H1 (cell line): ENCODE results near the gene ATP8B3. TPM values are rescaled to one million over a fixed set of nuclear protein-coding genes. Genes with fewer than 3 reads are reported as not detected.
A peak's percentile ranks its signal among the peaks of the same experiment; 100 is the strongest.

Experiments used
- CHD7 ChIP-seq: fragments of 300-600 bp; sonication (generic); IDR thresholded peaks from 2 replicates; pipeline ENCODE4 v1.7.1; 2012; ENCODE audit warnings: low read length, moderate library complexity, mild to moderate bottlenecking, inconsistent platforms; ENCODE audit not compliant: insufficient replicate concordance
- KDM1A ChIP-seq: fragments of 200-600, 300-600 bp; sonication (generic); IDR thresholded peaks from 2 replicates; pipeline ENCODE4 v1.7.1; 2016; ENCODE audit warnings: mild to moderate bottlenecking, low read length, borderline replicate concordance
- MAX ChIP-seq: IDR thresholded peaks from 2 replicates; pipeline ENCODE4 v1.6.1; 2012; ENCODE audit warnings: inconsistent platforms
- POLR2AphosphoS5 ChIP-seq: IDR thresholded peaks from 2 replicates; pipeline ENCODE4 v1.6.1; 2011; ENCODE audit warnings: low read depth, low read length
- RAD21 ChIP-seq, 2 experiments: IDR thresholded peaks in 1 of 2; conservative IDR thresholded peaks in 1 of 2; 2 replicates each; pipeline ENCODE4 v1.6.1; 2011; ENCODE audit warnings: low read depth in 2 of 2, low read length in 2 of 2, improper control_type of control experiment in 1 of 2, inconsistent platforms in 1 of 2, mild to moderate bottlenecking in 1 of 2, moderate library complexity in 1 of 2
- RXRA ChIP-seq: IDR thresholded peaks from 2 replicates; pipeline ENCODE4 v1.6.1; 2011; ENCODE audit warnings: low read depth, mild to moderate bottlenecking, low read length, moderate library complexity; ENCODE audit not compliant: insufficient read depth
- SRF ChIP-seq: IDR thresholded peaks from 2 replicates; pipeline ENCODE4 v1.6.1; 2011; ENCODE audit warnings: mild to moderate bottlenecking, low read depth, low read length, moderate library complexity
- polyA plus RNA-seq, 7 experiments: library from polyadenylated mRNA; depleted of rRNA in 3 of 7; stranded (reverse) in 5 of 7; unstranded in 2 of 7; fragments of >200 nt in 5 of 7; fragments of 200-250 nt in 2 of 7; gene quantifications; 1 replicate in 5 of 7; 2 replicates in 1 of 7; 4 replicates in 1 of 7; pipeline versions ENCODE4 v1.2.1 to v1.2.3, GENCODE V29; 2011 to 2013; ENCODE audit warnings: missing spikeins in 2 of 7, mixed read lengths in 2 of 7
- total RNA-seq: library from RNA; stranded (reverse); fragmentation: NEBNext Ultra II Directional; extraction: Animal tissue kit (Norgen Biotek cat#: 25700); gene quantifications from 2 replicates; pipeline ENCODE4 v1.2.1, GENCODE V29; 2021
- TF ChIP-seq, protein P1 (sequence below): IDR thresholded peaks from 2 replicates; pipeline ENCODE4 v1.6.1; 2011; ENCODE audit warnings: low read length, improper control_type of control experiment

The ATP8B3 gene
- total and polyA plus RNA-seq, 2 of the 8 experiments (the other 6 are each of a cell fraction or from before 2014, with no cell fraction given): 4.1 to 9.3 TPM

- TF ChIP-seq CHD7: no peak
- no peak for TF ChIP-seq MAX
- no peak for TF ChIP-seq SRF
- no peak for TF ChIP-seq RAD21 (IDR thresholded peaks at IDR 0.05 in 1 of 2, conservative IDR thresholded peaks at IDR 0.05 in 1 of 2; ENCODE audit: low read depth in 2 of 2, low read length in 2 of 2)
- TF ChIP-seq, protein P1, sequence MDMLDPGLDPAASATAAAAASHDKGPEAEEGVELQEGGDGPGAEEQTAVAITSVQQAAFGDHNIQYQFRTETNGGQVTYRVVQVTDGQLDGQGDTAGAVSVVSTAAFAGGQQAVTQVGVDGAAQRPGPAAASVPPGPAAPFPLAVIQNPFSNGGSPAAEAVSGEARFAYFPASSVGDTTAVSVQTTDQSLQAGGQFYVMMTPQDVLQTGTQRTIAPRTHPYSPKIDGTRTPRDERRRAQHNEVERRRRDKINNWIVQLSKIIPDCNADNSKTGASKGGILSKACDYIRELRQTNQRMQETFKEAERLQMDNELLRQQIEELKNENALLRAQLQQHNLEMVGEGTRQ: no peak
- TF ChIP-seq RXRA: no peak
- 0 out of 2 replicates have a peak, but pooled peaks have one; percentile 28 for TF ChIP-seq POLR2AphosphoS5
- TF ChIP-seq KDM1A: no peak
These were observed 43.2 kb upstream of the ATP8B3 start (continued) for GRCh38 chr19:1855040-1855827.
